ENCODE results near the gene CHMP6.
"Not testable (repeated sequence)": the region's sequence is repeated elsewhere in the genome, so short reads cannot be mapped to it uniquely, and the experiment has no call there.

- not testable (repeated sequence) for TF ChIP-seq CTCF (IDR thresholded peaks at IDR 0.05 in 8 of 11, conservative IDR thresholded peaks at IDR 0.05 in 3 of 11); POLR2AphosphoS5 (IDR thresholded peaks at IDR 0.05); POLR2A (IDR thresholded peaks at IDR 0.05)
Observed at GRCh38 chr17:81030312-81030711, 38.7 kb downstream of the CHMP6 start.
